ENCODE measurements around the gene TMEM52.

TMEM52 gene

GRCh38 chr1:1960480-1961196 is 41.6 kb upstream of the TMEM52 start:
- TF ChIP-seq L3MBTL2 (conservative IDR thresholded peaks at IDR 0.05) (no peak), SP1 (IDR thresholded peaks at IDR 0.05) (no peak), CTBP1 (IDR thresholded peaks at IDR 0.05; ENCODE audit: borderline replicate concordance) (no peak), LEF1 (IDR thresholded peaks at IDR 0.05; ENCODE audit: borderline replicate concordance) (no peak), FOXK2 (IDR thresholded peaks at IDR 0.05) (no peak)
- ChIA-PET CTCF (interaction anchor here (0.5 to 3.4 kb wide), 7 partner anchors 12 to 158 kb away, joined by 3 to 62 read pairs (median 3); partner anchors contain the start of gene GABRD), POLR2A (interaction anchor here (0.9 to 1.3 kb wide), 2 partner anchors 52 to 83 kb away, joined by 3 to 5 read pairs; no protein-coding TSS in a partner anchor)
- no peak for DNase-seq (ENCODE audit: extremely low spot score)

- CTCF ChIA-PET = interaction anchor here (0.5 to 3.4 kb wide), 6 partner anchors 23 to 159 kb away, joined by 3 to 62 read pairs (median 3); partner anchors contain the start of gene GABRD
- TF ChIP-seq NFRKB (IDR thresholded peaks at IDR 0.05) (no peak), FOXM1 (IDR thresholded peaks at IDR 0.05; ENCODE audit: borderline replicate concordance) (no peak), TARDBP (IDR thresholded peaks at IDR 0.05) (no peak), LEF1 (IDR thresholded peaks at IDR 0.05; ENCODE audit: borderline replicate concordance) (no peak)
- peak; percentile 93 for DNase-seq (ENCODE audit: extremely low spot score)
- POLR2A ChIA-PET = interaction anchor here (0.9 to 2.1 kb wide), 3 partner anchors 51 to 85 kb away, joined by 3 to 6 read pairs (median 5); no protein-coding TSS in a partner anchor
Observed at GRCh38 chr1:1959840-1960479, 40.9 kb upstream of the TMEM52 start.

GRCh38 chr1:1959459-1959839 is 40.4 kb upstream of the TMEM52 start:
- CTCF ChIA-PET = interaction anchor here (3.4 kb wide), 1 partner anchor 87 kb away, joined by 62 read pairs; no protein-coding TSS in a partner anchor
- POLR2A ChIA-PET = interaction anchor here (2.1 kb wide), 1 partner anchor 85 kb away, joined by 6 read pairs; no protein-coding TSS in a partner anchor
- TF ChIP-seq FOXM1 (IDR thresholded peaks at IDR 0.05; ENCODE audit: borderline replicate concordance) = no peak
- TF ChIP-seq ZNF384 (IDR thresholded peaks at IDR 0.05) = no peak
- no peak for TF ChIP-seq NFRKB (IDR thresholded peaks at IDR 0.05)
- TF ChIP-seq ARNT (IDR thresholded peaks at IDR 0.05) = no peak
- TF ChIP-seq CTBP1 (IDR thresholded peaks at IDR 0.05; ENCODE audit: borderline replicate concordance) = no peak
- no peak for DNase-seq (ENCODE audit: extremely low spot score)

- ChIA-PET POLR2A (interaction anchor here (2.1 kb wide), 1 partner anchor 87 kb away, joined by 6 read pairs; no protein-coding TSS in a partner anchor), CTCF (interaction anchor here (1.0 kb wide), 1 partner anchor 87 kb away, joined by 3 read pairs; no protein-coding TSS in a partner anchor)
- no peak for TF ChIP-seq HDGF (IDR thresholded peaks at IDR 0.05; ENCODE audit: borderline replicate concordance)
- no peak for TF ChIP-seq PKNOX1 (IDR thresholded peaks at IDR 0.05)
- TF ChIP-seq FOXA1 (IDR thresholded peaks at IDR 0.05) = no peak
- TF ChIP-seq ELF4 (IDR thresholded peaks at IDR 0.05) = no peak
- no peak for TF ChIP-seq SUZ12 (IDR thresholded peaks at IDR 0.05)
- TF ChIP-seq ARNT (IDR thresholded peaks at IDR 0.05) = no peak
- TF ChIP-seq SP1 (IDR thresholded peaks at IDR 0.05) = no peak
- no peak for TF ChIP-seq NFRKB (IDR thresholded peaks at IDR 0.05)
- TF ChIP-seq BHLHE40 (IDR thresholded peaks at IDR 0.05; ENCODE audit: borderline replicate concordance) = no peak
- no peak for TF ChIP-seq FOXM1 (IDR thresholded peaks at IDR 0.05; ENCODE audit: borderline replicate concordance)
- no peak for TF ChIP-seq ZNF384 (IDR thresholded peaks at IDR 0.05)
- TF ChIP-seq FOXK2 (IDR thresholded peaks at IDR 0.05) = no peak
- no peak for TF ChIP-seq L3MBTL2 (conservative IDR thresholded peaks at IDR 0.05)
- no peak for TF ChIP-seq TARDBP (IDR thresholded peaks at IDR 0.05)
- TF ChIP-seq CTBP1 (IDR thresholded peaks at IDR 0.05; ENCODE audit: borderline replicate concordance) = no peak
- no peak for TF ChIP-seq LEF1 (IDR thresholded peaks at IDR 0.05; ENCODE audit: borderline replicate concordance)
- no peak for DNase-seq (ENCODE audit: extremely low spot score)
Observed at GRCh38 chr1:1958071-1958541, 39.0 kb upstream of the TMEM52 start.

GRCh38 chr1:1957533-1957961 is 38.5 kb upstream of the TMEM52 start:
- ChIA-PET CTCF (interaction anchor here (1.0 kb wide), 1 partner anchor 87 kb away, joined by 3 read pairs; no protein-coding TSS in a partner anchor), POLR2A (no interaction called here)
- DNase-seq (ENCODE audit: extremely low spot score) = no peak
- no peak for TF ChIP-seq FOXK2 (IDR thresholded peaks at IDR 0.05)
- no peak for TF ChIP-seq NFRKB (IDR thresholded peaks at IDR 0.05)
- no peak for TF ChIP-seq ELF4 (IDR thresholded peaks at IDR 0.05)
- TF ChIP-seq HDGF (IDR thresholded peaks at IDR 0.05; ENCODE audit: borderline replicate concordance) = no peak
- TF ChIP-seq PKNOX1 (IDR thresholded peaks at IDR 0.05) = no peak
- no peak for TF ChIP-seq FOXA1 (IDR thresholded peaks at IDR 0.05)

GRCh38 chr1:1956586-1957532 is 37.8 kb upstream of the TMEM52 start:
- POLR2A ChIA-PET = interaction anchor here (1.0 kb wide), 1 partner anchor 62 kb away, joined by 3 read pairs; the partner anchor contains the start of gene GABRD
- no peak for DNase-seq (ENCODE audit: extremely low spot score)
- CTCF ChIA-PET = interaction anchor here (1.0 kb wide), 1 partner anchor 88 kb away, joined by 4 read pairs; no protein-coding TSS in a partner anchor
- TF ChIP-seq FOXK2 (IDR thresholded peaks at IDR 0.05) = no peak
- TF ChIP-seq FOXA1 (IDR thresholded peaks at IDR 0.05) = no peak
- no peak for TF ChIP-seq FOXM1 (IDR thresholded peaks at IDR 0.05; ENCODE audit: borderline replicate concordance)
- TF ChIP-seq TARDBP (IDR thresholded peaks at IDR 0.05) = no peak
- no peak for TF ChIP-seq SP1 (IDR thresholded peaks at IDR 0.05)
- no peak for TF ChIP-seq ELF4 (IDR thresholded peaks at IDR 0.05)
- TF ChIP-seq ZNF384 (IDR thresholded peaks at IDR 0.05) = no peak
- TF ChIP-seq BHLHE40 (IDR thresholded peaks at IDR 0.05; ENCODE audit: borderline replicate concordance) = no peak
- no peak for TF ChIP-seq L3MBTL2 (conservative IDR thresholded peaks at IDR 0.05)
- TF ChIP-seq HDGF (IDR thresholded peaks at IDR 0.05; ENCODE audit: borderline replicate concordance) = no peak

Measured in HEK293T (cell line).